C4-2B (cell line): ENCODE results near the gene SSH2.
"Not testable (repeated sequence)": the region's sequence is repeated elsewhere in the genome, so short reads cannot be mapped to it uniquely, and the experiment has no call there.

Experiments
- H3K27ac ChIP-seq: fragments of 450-650 bp; 2 replicates; pipeline ENCODE4 v1.5.1; 2017
- ZFX ChIP-seq: fragments of 450-650 bp; IDR thresholded peaks from 2 replicates; pipeline ENCODE4 v1.6.1; 2017
- TF ChIP-seq, protein P1 (sequence below): fragments of 450-650 bp; conservative IDR thresholded peaks from 2 replicates; pipeline ENCODE4 v1.5.1; 2017; ENCODE audit warnings: mild to moderate bottlenecking

The SSH2 gene

GRCh38 chr17:29945281-29945680 is 15.3 kb upstream of the SSH2 start:
- no peak for TF ChIP-seq ZFX
- TF ChIP-seq, protein P1, sequence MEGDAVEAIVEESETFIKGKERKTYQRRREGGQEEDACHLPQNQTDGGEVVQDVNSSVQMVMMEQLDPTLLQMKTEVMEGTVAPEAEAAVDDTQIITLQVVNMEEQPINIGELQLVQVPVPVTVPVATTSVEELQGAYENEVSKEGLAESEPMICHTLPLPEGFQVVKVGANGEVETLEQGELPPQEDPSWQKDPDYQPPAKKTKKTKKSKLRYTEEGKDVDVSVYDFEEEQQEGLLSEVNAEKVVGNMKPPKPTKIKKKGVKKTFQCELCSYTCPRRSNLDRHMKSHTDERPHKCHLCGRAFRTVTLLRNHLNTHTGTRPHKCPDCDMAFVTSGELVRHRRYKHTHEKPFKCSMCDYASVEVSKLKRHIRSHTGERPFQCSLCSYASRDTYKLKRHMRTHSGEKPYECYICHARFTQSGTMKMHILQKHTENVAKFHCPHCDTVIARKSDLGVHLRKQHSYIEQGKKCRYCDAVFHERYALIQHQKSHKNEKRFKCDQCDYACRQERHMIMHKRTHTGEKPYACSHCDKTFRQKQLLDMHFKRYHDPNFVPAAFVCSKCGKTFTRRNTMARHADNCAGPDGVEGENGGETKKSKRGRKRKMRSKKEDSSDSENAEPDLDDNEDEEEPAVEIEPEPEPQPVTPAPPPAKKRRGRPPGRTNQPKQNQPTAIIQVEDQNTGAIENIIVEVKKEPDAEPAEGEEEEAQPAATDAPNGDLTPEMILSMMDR: no peak
- no peak overlapping the region for H3K27ac ChIP-seq

GRCh38 chr17:29941334-29941733 is 11.3 kb upstream of the SSH2 start, which contains the start of gene EFCAB5:
Gene EFCAB5 (plus strand): TSS chr17:29941634. CDS start chr17:29941797, 163 bp downstream.
- no peak for TF ChIP-seq ZFX
- H3K27ac ChIP-seq: no peak within 1 kb of the TSS

- no peak overlapping the region for H3K27ac ChIP-seq
- TF ChIP-seq, protein P1: no peak
- no peak for TF ChIP-seq ZFX
These were observed 6.7 kb upstream of the SSH2 start for GRCh38 chr17:29936724-29937123.

DNA sequence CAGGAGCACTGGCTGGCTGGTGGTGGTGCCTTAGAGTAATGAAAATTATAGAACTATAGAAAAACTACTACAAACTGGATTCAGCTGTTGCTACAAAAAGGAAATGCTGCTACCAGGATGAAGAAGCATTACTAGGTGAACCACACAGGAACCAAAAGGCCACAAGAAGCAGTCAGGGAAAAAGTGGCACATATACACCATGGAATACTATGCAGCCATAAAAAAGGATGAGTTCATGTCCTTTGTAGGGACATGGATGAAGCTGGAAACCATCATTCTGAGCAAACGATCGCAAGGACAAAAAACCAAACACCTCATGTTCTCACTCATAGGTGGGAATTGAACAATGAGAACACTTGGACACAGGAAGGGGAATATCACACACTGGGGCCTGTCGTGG is 5.9 kb upstream of the SSH2 start:
- H3K27ac ChIP-seq: not testable (repeated sequence)

- TF ChIP-seq, protein P1: peak; percentile 45
- no peak for TF ChIP-seq ZFX
- H3K27ac ChIP-seq: no peak overlapping the region
These were observed 3.4 kb upstream of the SSH2 start for GRCh38 chr17:29933379-29933778.

DNA sequence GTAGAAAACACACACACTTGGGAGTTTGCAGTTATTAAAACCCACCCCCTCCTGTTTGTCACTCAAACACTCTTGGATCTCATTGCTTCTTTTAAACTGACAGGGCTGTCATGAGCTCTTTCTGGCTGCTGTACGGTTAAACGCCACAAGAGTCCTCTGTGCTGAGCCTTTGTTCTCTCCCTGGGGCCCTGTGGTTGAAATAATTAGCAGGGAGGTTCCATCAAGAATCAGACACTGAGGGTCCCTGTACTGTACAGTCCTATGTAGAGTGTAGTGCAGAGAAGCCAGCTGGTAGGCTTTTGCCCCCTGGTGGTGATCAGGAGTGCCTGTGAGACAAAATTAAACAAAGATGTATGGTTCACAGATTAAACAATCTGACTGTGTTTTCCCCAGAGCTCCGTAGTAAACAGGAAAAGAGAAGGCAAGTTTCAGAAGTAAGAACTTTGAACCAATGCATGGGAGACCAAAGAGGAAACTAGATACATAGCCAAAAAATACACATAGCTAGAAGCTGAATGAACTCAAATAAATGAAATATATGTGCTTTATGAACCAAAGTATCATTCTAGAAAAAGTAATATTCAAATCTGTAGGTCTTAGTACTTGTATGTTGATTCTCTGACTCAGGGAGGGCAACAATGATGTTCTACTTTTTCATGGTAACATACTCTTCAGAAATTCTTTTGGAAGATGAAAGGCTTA is 1.4 kb upstream of the SSH2 start:
- H3K27ac ChIP-seq: peak overlapping the region; percentile 96; the same call in 1 of the 2 replicates

DNA sequence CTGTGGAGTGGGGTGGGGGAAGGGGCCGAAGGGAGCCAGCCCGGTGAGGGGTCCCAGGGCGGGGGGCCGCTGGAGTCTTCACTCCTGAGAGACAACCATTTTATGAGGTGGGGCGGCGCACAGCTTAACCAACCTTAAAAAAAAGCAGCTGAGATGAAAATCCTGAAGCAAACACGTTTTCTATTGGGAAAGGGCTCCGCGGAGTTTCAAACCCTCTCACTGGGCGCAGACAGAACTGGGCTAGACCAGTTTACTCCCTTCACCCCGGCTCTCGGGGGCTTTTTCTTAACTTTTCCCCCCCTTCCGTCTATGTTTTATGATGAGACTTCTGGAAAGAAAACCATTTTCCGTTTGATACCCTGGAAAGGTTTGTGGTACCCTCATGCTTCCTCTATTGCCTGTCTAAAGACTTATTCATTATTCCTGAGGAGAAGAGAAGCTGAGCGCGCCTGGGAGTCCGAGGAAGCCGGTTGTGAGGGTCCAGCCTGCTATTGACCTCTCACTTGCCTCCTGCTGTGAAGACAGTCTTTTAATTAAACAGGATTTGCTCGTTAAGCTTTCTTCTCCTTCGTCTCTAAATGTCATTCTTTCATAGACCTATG is 482 bp upstream of the SSH2 start:
- H3K27ac ChIP-seq: peak overlapping the region; percentile 96
- TF ChIP-seq, protein P1: no peak
- TF ChIP-seq ZFX: no peak

More for the DNA sequence above, 1.4 kb upstream of the SSH2 start:
- TF ChIP-seq ZFX: no peak
- TF ChIP-seq, protein P1: peak; percentile 97

DNA sequence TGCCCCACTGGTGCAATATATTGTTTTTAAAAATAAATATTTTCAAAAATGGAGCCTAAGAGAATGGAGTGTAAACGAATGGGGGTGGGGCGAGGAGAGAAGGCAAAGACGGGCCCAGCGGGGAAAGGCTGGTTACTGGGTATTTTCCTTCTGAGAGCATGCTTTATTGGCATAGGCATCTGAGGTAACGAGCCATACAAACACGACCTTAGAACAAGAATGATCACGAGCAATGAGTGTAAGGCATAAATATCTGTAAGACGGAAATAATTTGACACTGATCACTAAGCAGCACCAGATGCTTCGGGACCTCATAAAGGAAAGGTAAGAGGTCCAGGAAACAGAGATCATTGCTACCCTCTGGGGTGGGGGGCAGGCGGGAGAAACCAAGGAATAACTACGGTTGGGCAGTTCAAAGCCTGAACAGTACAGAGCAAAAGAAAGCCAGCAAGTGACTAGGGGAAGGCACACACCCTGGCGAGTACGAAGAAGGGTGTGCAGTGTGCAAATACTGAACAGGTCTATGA is 959 bp downstream of the SSH2 start:
- TF ChIP-seq, protein P1: no peak
- no peak for TF ChIP-seq ZFX
- H3K27ac ChIP-seq: peak overlapping the region; percentile 96
